ENCODE measurements around the gene PTGES3L.
"Not testable (repeated sequence)": the region's sequence is repeated elsewhere in the genome, so short reads cannot be mapped to it uniquely, and the experiment has no call there.

Gene PTGES3L

GRCh38 chr17:42980274-42980765, 440 bp upstream of the PTGES3L start, which contains the start of gene RUNDC1:
TSS of gene RUNDC1 (plus strand) at chr17:42980565. CDS start at chr17:42980577, 12 bp downstream.
- DNase-seq (ENCODE audit: low read depth, low spot score), result peak; percentile 55

- DNase-seq (ENCODE audit: low read depth, low spot score), result not testable (repeated sequence)
These were observed 4.2 kb downstream of the PTGES3L start for GRCh38 chr17:42975701-42976100.

GRCh38 chr17:42975265-42975664, 4.6 kb downstream of the PTGES3L start:
- no peak for DNase-seq (ENCODE audit: low read depth, low spot score)

- not testable (repeated sequence) for DNase-seq (ENCODE audit: low read depth, low spot score)
These were observed 6.6 kb downstream of the PTGES3L start for GRCh38 chr17:42973323-42973722.

GRCh38 chr17:42971589-42971988, 8.3 kb downstream of the PTGES3L start:
- no peak for DNase-seq (ENCODE audit: low read depth, low spot score)

GRCh38 chr17:42969001-42969581, 10.8 kb downstream of the PTGES3L start:
- DNase-seq (ENCODE audit: low read depth, low spot score), result no peak

- no peak for DNase-seq (ENCODE audit: low read depth, low spot score)
These were observed 12.0 kb downstream of the PTGES3L start for GRCh38 chr17:42967925-42968324.

- peak; percentile 86 for DNase-seq (ENCODE audit: low read depth, low spot score)
These were observed 15.5 kb downstream of the PTGES3L start, which contains the start of gene AARSD1 for GRCh38 chr17:42964161-42964932. TSS of gene AARSD1 (minus strand) at chr17:42964454. CDS start at chr17:42964440, 14 bp downstream.

GRCh38 chr17:42953669-42954068, 26.2 kb downstream of the PTGES3L start:
- no peak for DNase-seq (ENCODE audit: low read depth, low spot score)

GRCh38 chr17:42950044-42950783, 29.7 kb downstream of the PTGES3L start:
- no peak for DNase-seq (ENCODE audit: low read depth, low spot score)

GRCh38 chr17:42946812-42947211, 33.1 kb downstream of the PTGES3L start:
- no peak for DNase-seq (ENCODE audit: low read depth, low spot score)

- no peak for DNase-seq (ENCODE audit: low read depth, low spot score)
These were observed 35.7 kb downstream of the PTGES3L start for GRCh38 chr17:42944211-42944610.

GRCh38 chr17:42937712-42938596, 41.9 kb downstream of the PTGES3L start:
- DNase-seq (ENCODE audit: low read depth, low spot score), result no peak

GRCh38 chr17:42929497-42929844, 50.4 kb downstream of the PTGES3L start:
- no peak for DNase-seq (ENCODE audit: low read depth, low spot score)

- peak; percentile 33 for DNase-seq (ENCODE audit: low read depth, low spot score)
These were observed 51.0 kb downstream of the PTGES3L start for GRCh38 chr17:42928714-42929496.

- DNase-seq (ENCODE audit: low read depth, low spot score), result no peak
These were observed 55.0 kb downstream of the PTGES3L start for GRCh38 chr17:42924891-42925290.

- DNase-seq (ENCODE audit: low read depth, low spot score), result not testable (repeated sequence)
These were observed 56.4 kb downstream of the PTGES3L start for GRCh38 chr17:42923472-42923871.

- no peak for DNase-seq (ENCODE audit: low read depth, low spot score)
These were observed 57.6 kb downstream of the PTGES3L start for GRCh38 chr17:42922294-42922693.

- DNase-seq (ENCODE audit: low read depth, low spot score), result no peak
These were observed 59.0 kb downstream of the PTGES3L start for GRCh38 chr17:42920922-42921321.

GRCh38 chr17:42920106-42920900, 59.6 kb downstream of the PTGES3L start:
- no peak for DNase-seq (ENCODE audit: low read depth, low spot score)
